ENCODE results near the gene ETS2.

ETS2 gene

GRCh38 chr21:38814126-38815059, 8.7 kb downstream of the ETS2 start:
- TF ChIP-seq TCF12 (IDR thresholded peaks at IDR 0.05; ENCODE audit: low read depth) (no peak), RAD21 (IDR thresholded peaks at IDR 0.05; ENCODE audit: low read depth) (no peak), TAF1 (IDR thresholded peaks at IDR 0.05; ENCODE audit: low read depth) (no peak), YY1 (IDR thresholded peaks at IDR 0.05; ENCODE audit: low read depth) (no peak), MAX (IDR thresholded peaks at IDR 0.05) (no peak), EP300 (IDR thresholded peaks at IDR 0.05; ENCODE audit: borderline replicate concordance) (no peak), USF1 (IDR thresholded peaks at IDR 0.05) (no peak), NFIC (IDR thresholded peaks at IDR 0.05) (no peak), TEAD4 (IDR thresholded peaks at IDR 0.05) (no peak), ZBTB7A (IDR thresholded peaks at IDR 0.05; ENCODE audit: low read depth) (no peak)

DNA sequence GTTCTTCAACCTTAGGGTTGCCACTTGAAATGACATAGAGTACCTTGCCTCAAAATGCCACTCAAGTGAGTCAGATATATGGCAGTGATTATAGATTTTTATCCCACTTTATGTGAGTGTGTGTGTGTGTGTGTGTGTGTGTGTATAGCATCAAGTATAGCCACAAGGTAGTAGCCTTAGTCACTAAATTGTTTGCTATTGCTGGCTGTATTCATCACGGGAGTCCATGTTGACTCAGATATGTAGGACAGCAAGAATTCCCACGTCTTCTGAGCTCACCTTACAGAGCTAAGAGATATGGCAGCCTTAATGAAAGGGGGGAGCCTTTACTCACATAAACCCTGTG, 9.3 kb downstream of the ETS2 start:
- TF ChIP-seq ZBTB7A (IDR thresholded peaks at IDR 0.05; ENCODE audit: low read depth), result no peak
- no peak for TF ChIP-seq USF1 (IDR thresholded peaks at IDR 0.05)
- TF ChIP-seq NFIC (IDR thresholded peaks at IDR 0.05), result no peak
- no peak for TF ChIP-seq CREB1 (IDR thresholded peaks at IDR 0.05; ENCODE audit: low read depth)
- no peak for TF ChIP-seq RAD21 (IDR thresholded peaks at IDR 0.05; ENCODE audit: low read depth)
- TF ChIP-seq YY1 (IDR thresholded peaks at IDR 0.05; ENCODE audit: low read depth), result no peak
- no peak for TF ChIP-seq TEAD4 (IDR thresholded peaks at IDR 0.05)
- no peak for TF ChIP-seq CEBPB (IDR thresholded peaks at IDR 0.05)
- TF ChIP-seq FOXM1 (IDR thresholded peaks at IDR 0.05; ENCODE audit: borderline replicate concordance, low read depth), result no peak
- no peak for TF ChIP-seq REST (IDR thresholded peaks at IDR 0.05; ENCODE audit: low read depth)
- TF ChIP-seq TAF1 (IDR thresholded peaks at IDR 0.05; ENCODE audit: low read depth), result no peak
- TF ChIP-seq TCF12 (IDR thresholded peaks at IDR 0.05; ENCODE audit: low read depth), result no peak
- TF ChIP-seq EGR1 (IDR thresholded peaks at IDR 0.05), result no peak
- TF ChIP-seq MAX (IDR thresholded peaks at IDR 0.05), result no peak
- TF ChIP-seq EP300 (IDR thresholded peaks at IDR 0.05; ENCODE audit: borderline replicate concordance), result no peak

DNA sequence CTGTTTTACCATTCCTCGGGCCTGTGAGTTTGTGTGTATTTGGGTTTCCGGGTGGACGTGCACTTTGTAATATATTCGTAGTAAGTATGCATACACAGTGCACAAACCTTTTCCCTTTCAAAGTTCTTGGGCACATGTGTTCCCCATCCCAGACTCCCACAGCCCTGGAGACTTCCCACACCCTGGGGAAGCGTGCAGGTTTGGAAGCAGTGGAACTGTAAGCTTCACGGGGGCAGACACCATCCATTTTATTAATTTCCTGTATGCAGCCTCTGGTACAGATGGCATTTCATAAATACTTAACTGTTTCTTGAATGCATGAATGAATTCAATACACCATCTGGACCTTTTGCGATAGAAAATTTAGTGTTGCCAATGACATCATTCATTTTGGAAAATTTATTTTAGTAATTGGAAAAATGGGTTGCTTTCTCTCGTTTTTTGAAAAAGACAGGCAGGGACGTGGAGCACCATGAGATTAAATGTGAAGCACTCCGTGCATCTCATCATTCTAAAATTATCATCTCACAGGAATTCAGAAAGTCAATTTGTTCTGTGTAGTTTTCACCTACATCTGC, 10.8 kb downstream of the ETS2 start:
- TF ChIP-seq CREB1 (IDR thresholded peaks at IDR 0.05; ENCODE audit: low read depth) (no peak), USF1 (IDR thresholded peaks at IDR 0.05) (no peak), FOXM1 (IDR thresholded peaks at IDR 0.05; ENCODE audit: borderline replicate concordance, low read depth) (no peak), MAX (IDR thresholded peaks at IDR 0.05) (no peak), EGR1 (IDR thresholded peaks at IDR 0.05) (no peak), REST (IDR thresholded peaks at IDR 0.05; ENCODE audit: low read depth) (no peak), RAD21 (IDR thresholded peaks at IDR 0.05; ENCODE audit: low read depth) (no peak), NFIC (IDR thresholded peaks at IDR 0.05) (no peak), EP300 (IDR thresholded peaks at IDR 0.05; ENCODE audit: borderline replicate concordance) (no peak), CEBPB (IDR thresholded peaks at IDR 0.05) (no peak), TEAD4 (IDR thresholded peaks at IDR 0.05) (no peak), TAF1 (IDR thresholded peaks at IDR 0.05; ENCODE audit: low read depth) (no peak), ZBTB7A (IDR thresholded peaks at IDR 0.05; ENCODE audit: low read depth) (no peak)

DNA sequence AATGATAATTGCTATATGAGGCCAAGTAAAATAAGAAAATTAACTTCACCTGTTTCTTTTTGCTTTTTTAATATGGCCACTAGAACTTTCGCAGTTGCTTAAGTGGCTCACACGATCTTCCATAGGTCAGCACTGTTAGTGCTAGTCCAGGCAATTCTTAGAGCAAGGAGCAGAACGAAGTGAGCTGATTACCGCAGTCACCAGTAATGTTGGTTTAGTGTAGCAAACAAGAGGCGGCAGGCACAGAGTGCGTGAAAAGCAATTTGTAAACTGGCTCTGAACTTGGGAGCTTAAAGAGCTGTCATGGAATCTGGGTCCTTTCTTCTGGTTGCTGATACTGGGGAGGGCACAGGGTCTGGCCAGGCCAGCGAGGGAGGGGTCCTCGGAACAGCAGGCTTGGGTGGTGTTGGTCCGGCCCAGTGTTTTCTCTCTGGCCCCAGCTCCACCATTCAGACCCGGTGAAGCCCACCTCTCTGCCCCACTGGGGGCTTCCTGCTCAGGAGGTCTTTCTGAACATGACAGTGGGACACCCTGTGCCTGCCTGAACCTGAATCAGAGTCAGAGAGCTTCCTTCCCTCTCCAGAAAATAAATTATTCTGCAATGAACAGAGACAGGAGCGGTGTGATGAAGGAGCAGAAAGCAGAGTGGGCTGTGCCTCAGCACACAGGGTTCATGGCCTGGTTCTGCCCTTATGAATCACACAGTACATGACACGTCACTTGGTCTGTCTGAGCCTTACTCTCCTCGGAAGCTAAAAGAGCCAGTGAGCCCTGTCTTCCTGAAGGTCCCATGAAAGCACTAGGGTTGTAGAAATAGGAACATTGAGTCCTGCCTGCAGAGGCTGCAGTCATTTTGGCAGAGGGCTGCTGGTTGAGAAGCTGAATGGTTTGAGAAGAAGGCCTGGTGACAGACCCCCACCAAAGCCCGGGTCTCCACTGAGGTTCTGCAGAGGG, 11.9 kb downstream of the ETS2 start:
- TF ChIP-seq REST (IDR thresholded peaks at IDR 0.05; ENCODE audit: low read depth) (no peak), EGR1 (IDR thresholded peaks at IDR 0.05) (no peak), TAF1 (IDR thresholded peaks at IDR 0.05; ENCODE audit: low read depth) (no peak), USF1 (IDR thresholded peaks at IDR 0.05) (no peak), ZBTB7A (IDR thresholded peaks at IDR 0.05; ENCODE audit: low read depth) (no peak), FOXM1 (IDR thresholded peaks at IDR 0.05; ENCODE audit: borderline replicate concordance, low read depth) (no peak), YY1 (IDR thresholded peaks at IDR 0.05; ENCODE audit: low read depth) (no peak), TEAD4 (IDR thresholded peaks at IDR 0.05) (no peak), NFIC (IDR thresholded peaks at IDR 0.05) (no peak), CREB1 (IDR thresholded peaks at IDR 0.05; ENCODE audit: low read depth) (no peak), MAX (IDR thresholded peaks at IDR 0.05) (no peak), RAD21 (IDR thresholded peaks at IDR 0.05; ENCODE audit: low read depth) (no peak)

Measured in Ishikawa (cell line).